CD4-positive, alpha-beta T cell treated with Interleukin-1 beta for 1 hour (primary cell): ENCODE data around the gene EHD1.

ENCODE experiments used
- DNase-seq, 2 donors: peaks; one replicate each; pipeline ENCODE4 v3.0.0-alpha.2; 2020 to 2022

EHD1 gene

GRCh38 chr11:64841592-64842365 lies 36.6 kb downstream of the EHD1 start:
- no peak for DNase-seq

- no peak for DNase-seq
Measured at GRCh38 chr11:64839887-64840782, 38.3 kb downstream of the EHD1 start.

GRCh38 chr11:64839335-64839734 lies 39.1 kb downstream of the EHD1 start:
- DNase-seq, result no peak

- DNase-seq, result no peak
Measured at GRCh38 chr11:64838600-64839334, 39.7 kb downstream of the EHD1 start.

GRCh38 chr11:64837887-64838351 lies 40.5 kb downstream of the EHD1 start:
- no peak for DNase-seq

- DNase-seq, result no peak
Measured at GRCh38 chr11:64836448-64837072, 41.9 kb downstream of the EHD1 start.

- no peak for DNase-seq
Measured at GRCh38 chr11:64835616-64836447, 42.6 kb downstream of the EHD1 start.

GRCh38 chr11:64834723-64835615 lies 43.5 kb downstream of the EHD1 start:
- no peak for DNase-seq

- DNase-seq, result no peak
Measured at GRCh38 chr11:64834031-64834722, 44.2 kb downstream of the EHD1 start.

GRCh38 chr11:64833509-64833908 lies 44.9 kb downstream of the EHD1 start:
- DNase-seq, result no peak

GRCh38 chr11:64833198-64833502 lies 45.3 kb downstream of the EHD1 start:
- no peak for DNase-seq

- no peak for DNase-seq
Measured at GRCh38 chr11:64832467-64833197, 45.8 kb downstream of the EHD1 start.

GRCh38 chr11:64831411-64831891 lies 47.0 kb downstream of the EHD1 start:
- no peak for DNase-seq

- no peak for DNase-seq
Measured at GRCh38 chr11:64829536-64830251, 48.7 kb downstream of the EHD1 start.

GRCh38 chr11:64827451-64827839 lies 51.0 kb downstream of the EHD1 start:
- no peak for DNase-seq

GRCh38 chr11:64826578-64827450 lies 51.6 kb downstream of the EHD1 start:
- DNase-seq, result no peak

- DNase-seq, result no peak
Measured at GRCh38 chr11:64826062-64826461, 52.4 kb downstream of the EHD1 start.
